Measurements from ENCODE around the gene GGN. TPM values are rescaled to one million over a fixed set of nuclear protein-coding genes. Genes with fewer than 3 reads are reported as not detected.
A peak's percentile ranks its signal among the peaks of the same experiment; 100 is the strongest.
"Not testable (repeated sequence)": the region's sequence is repeated elsewhere in the genome, so short reads cannot be mapped to it uniquely, and the experiment has no call there.

The GGN gene
- total RNA-seq, 4 donors from 2014 or later: 0.82 TPM; not detected in 3

GRCh38 chr19:38369584-38369983, 18.2 kb downstream of the GGN start:
- H3K4me1 ChIP-seq: no peaks in the 10 kb centered on the region
- no peak overlapping the region for H3K4me3 ChIP-seq
- no peaks in the 10 kb centered on the region for H3K9me3 ChIP-seq
- H3K27me3 ChIP-seq: no peaks in the 10 kb centered on the region
- DNase-seq: no peak
- no peak for TF ChIP-seq POLR2A (IDR thresholded peaks at IDR 0.05)
- TF ChIP-seq CTCF (IDR thresholded peaks at IDR 0.05): no peak
- intact Hi-C loops (cut with DNase I; ENCODE audit: low total_unique reads): no loop called here
- no peak overlapping the region for H3K27ac ChIP-seq
- no peaks in the 10 kb centered on the region for H3K36me3 ChIP-seq

- no peak overlapping the region for H3K4me3 ChIP-seq
- TF ChIP-seq CTCF (IDR thresholded peaks at IDR 0.05): no peak
- TF ChIP-seq POLR2A (IDR thresholded peaks at IDR 0.05): no peak
- H3K27ac ChIP-seq: no peak overlapping the region
- no peaks in the 10 kb centered on the region for H3K27me3 ChIP-seq
- no peaks in the 10 kb centered on the region for H3K36me3 ChIP-seq
- DNase-seq: no peak
- intact Hi-C loops (cut with DNase I; ENCODE audit: low total_unique reads): no loop called here
- no peaks in the 10 kb centered on the region for H3K4me1 ChIP-seq
- no peaks in the 10 kb centered on the region for H3K9me3 ChIP-seq
Observed at GRCh38 chr19:38367041-38367440, 20.8 kb downstream of the GGN start.

DNA sequence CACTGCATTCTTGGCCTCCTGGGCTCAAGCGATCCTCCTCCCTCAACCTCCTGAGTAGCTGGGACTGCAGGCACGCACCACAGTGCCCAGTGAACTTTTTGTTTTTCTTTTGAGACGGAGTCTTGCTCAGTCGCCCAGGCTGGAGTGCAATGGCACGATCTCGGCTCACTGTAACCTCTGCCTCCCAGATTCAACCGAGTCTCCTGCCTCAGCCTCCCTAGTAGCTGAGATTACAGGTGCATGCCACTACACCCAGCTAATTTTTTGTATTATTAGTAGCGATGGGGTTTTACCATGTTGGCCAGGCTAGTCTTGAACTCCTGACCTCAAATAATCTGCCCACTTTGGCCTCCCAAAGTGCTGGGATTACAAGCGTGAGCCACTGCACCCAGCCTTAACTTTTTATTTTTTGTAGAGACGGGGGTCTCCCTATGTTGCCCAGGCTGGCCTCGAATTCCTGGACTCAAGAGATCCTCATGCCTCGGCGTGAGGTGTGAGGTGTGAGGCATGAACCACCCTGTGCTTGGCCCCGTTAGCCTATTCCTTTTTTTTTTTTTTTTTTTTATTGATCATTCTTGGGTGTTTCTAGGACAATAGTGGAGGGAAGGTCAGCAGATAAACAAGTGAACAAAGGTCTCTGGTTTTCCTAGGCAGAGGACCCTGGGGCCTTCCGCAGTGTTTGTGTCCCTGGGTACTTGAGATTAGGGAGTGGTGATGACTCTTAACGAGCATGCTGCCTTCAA, 24.7 kb downstream of the GGN start:
- H3K36me3 ChIP-seq; H3K27ac ChIP-seq; DNase-seq; H3K4me1 ChIP-seq; H3K9me3 ChIP-seq; H3K27me3 ChIP-seq; intact Hi-C loops (cut with DNase I; ENCODE audit: low total_unique reads); H3K4me3 ChIP-seq: not testable (repeated sequence)

DNA sequence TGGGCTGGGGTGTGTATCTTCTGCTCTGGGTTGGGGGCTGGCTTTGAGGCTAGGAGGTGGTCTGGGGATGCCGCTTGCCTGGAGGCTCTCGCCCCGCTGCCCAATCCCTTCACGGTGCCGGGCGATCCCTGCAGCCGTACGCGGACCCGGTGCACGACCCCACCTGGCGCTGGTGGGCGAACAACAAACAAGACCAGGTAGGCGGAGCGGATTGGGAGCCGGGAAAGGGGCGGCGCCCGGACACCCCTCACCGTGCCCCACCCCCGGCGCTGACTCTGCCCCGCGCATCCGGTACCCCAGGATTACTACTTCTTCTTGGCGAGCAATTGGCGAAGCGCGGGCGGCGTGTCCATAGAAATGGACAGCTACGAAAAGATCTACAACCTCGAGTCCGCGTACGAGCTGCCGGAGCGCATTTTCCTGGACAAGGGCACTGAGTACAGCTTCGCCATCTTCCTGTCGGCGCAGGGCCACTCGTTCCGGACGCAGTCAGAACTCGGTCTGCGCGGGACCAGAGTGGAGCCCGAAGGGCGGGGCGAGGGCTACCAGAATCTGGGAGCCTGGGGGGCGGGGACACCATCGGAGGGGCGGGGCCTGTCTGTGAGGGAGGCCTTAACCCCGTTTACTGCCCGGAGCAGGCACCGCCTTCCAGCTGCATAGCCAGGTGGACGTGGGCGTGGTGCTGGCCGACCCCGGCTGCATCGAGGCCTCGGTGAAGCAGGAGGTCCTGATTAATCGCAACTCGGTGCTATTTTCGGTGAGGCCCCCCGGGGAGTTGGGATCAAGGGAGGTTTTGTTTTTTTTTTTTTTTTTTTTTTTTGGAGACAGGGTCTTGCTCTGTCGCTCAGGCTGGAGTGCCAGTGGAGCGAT, 25.5 kb downstream of the GGN start:
- intact Hi-C loops (cut with DNase I; ENCODE audit: low total_unique reads): no loop called here
- peak; percentile 68 to 70 for DNase-seq
- H3K27ac ChIP-seq: no peak overlapping the region
- H3K9me3 ChIP-seq: no peaks in the 10 kb centered on the region
- peak overlapping the region; percentile 36 for H3K4me3 ChIP-seq
- H3K36me3 ChIP-seq: no peaks in the 10 kb centered on the region
- no peaks in the 10 kb centered on the region for H3K4me1 ChIP-seq
- no peaks in the 10 kb centered on the region for H3K27me3 ChIP-seq
- TF ChIP-seq CTCF (IDR thresholded peaks at IDR 0.05): no peak
- TF ChIP-seq POLR2A (IDR thresholded peaks at IDR 0.05): no peak

GRCh38 chr19:38361633-38362075, 26.2 kb downstream of the GGN start:
- peak; percentile 49 to 57 for DNase-seq
- no peaks in the 10 kb centered on the region for H3K9me3 ChIP-seq
- H3K4me3 ChIP-seq: peak overlapping the region; percentile 36
- intact Hi-C loops (cut with DNase I; ENCODE audit: low total_unique reads): no loop called here
- no peaks in the 10 kb centered on the region for H3K4me1 ChIP-seq
- no peak for TF ChIP-seq POLR2A (IDR thresholded peaks at IDR 0.05)
- TF ChIP-seq CTCF (IDR thresholded peaks at IDR 0.05): peak in 1 of 4 experiments; percentile 23
- H3K27me3 ChIP-seq: no peaks in the 10 kb centered on the region
- H3K27ac ChIP-seq: no peak overlapping the region
- H3K36me3 ChIP-seq: no peaks in the 10 kb centered on the region
